Suppressor macrophage treated with lipopolysaccharide for 4 hours (primary cell): ENCODE measurements around the gene MAGI2.

Source experiments
- DNase-seq: peaks from one replicate; pipeline ENCODE4 v3.0.0-alpha.2; 2020

Gene MAGI2

DNA sequence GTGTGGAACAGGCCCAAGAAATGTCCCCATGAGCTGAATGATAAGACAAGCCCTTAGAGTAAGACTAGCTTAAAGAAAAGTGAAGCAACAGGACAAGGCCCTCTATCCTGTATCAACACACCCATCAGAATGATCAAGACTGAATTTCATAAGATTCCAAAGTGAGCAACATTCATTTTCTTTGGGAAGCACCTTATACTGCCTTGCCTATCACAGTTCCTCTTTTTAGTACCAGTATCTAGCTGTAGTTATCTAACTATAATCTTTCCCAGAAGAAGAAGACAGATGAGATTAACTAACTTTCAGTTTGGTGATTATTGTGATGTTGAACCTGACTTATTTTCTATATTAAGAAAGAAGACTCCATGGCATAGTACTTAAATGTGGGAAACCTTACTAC, 1263.7 kb downstream of the MAGI2 start:
- no peak for DNase-seq

DNA sequence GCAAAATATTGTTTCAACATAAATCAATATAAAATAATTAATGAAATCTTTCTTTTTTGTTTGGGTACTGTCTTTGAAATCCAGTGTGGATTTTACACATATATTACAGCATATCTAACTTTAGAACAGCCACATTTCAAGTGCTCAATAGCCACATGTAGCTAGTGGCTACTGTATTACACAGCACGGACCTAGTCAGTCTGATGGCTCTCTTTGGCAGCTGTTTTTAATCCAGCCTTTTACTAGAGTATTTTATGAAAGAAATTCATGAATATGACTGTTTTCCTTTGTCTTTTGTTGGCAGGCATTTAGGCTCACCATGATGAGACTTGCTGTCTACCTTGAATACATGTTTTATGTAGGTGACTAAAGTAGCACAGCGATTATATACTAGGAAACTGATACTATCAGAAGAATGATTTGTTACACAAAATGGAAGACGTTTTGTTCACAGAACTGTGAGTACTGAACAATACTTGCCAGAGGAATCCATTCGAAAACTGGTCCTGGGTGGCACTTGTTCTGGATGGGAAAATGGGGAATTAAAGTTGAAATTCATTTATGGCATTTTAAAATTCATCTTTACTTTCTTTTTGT, 1268.2 kb downstream of the MAGI2 start:
- DNase-seq: no peak

DNA sequence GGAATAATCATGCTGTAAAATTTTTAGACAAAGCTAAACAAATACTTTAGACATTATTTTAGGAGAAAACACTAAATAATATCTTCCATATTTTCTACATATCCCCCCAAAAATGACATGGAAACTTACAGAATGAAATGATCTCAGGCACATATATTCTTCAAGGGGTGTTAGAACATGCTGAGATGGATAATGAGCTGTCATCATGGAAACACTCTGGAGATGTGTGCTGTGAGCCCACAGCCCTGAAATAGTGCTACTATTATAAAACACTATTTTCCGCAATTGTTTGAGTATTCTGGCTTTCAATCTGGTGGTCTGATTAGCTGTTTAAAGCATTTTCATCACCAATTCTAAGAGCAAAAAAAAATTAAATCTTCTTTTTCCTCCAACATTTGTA, 1269.2 kb downstream of the MAGI2 start:
- no peak for DNase-seq

DNA sequence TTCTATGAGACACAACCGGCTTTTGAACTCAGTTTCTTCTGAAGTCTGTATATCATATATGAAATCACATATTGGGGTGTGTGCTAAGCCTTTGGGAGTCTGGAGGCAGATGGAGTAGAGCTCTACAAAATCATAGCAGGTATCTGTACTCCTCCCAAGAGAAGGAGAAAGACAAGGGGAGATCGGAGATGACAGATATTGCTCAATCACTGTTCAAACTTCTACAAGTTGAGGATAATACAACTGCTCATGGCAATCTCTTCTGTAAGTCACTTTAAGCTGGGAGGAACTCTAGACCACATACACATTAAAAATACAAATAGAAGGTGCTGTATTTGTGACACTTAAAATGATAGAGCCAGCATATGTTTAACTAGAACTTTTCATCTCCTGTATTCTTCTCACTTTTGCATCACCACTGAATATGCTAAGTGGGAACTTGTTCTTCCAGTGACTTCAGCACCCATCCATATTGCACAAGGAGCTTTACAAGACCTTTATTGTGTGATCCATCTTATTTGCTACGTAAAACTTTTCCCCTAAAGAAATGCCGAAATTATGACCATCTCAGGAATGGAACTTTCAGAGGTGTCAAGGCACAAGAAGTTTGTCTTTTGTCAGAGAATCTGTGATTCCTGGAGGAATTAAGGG, 1273.5 kb downstream of the MAGI2 start:
- DNase-seq: no peak

DNA sequence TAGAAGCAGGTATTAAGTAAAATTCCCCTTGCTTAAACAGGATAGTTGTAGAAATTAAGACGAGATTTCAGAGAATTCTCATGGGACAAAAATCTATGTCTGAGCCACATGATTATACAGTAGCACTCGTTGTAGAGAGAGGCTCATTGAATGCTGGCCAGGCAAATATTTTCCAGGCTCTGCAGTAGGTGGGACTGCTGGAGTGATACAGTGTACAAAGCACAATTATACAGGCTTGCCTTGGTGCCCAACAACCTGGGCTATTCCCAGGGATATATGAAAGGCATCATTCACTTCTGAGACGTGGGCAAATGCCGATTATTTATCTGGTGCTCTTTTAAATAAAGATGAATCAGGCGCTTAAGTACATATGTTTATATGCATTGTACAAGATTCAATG, 1274.3 kb downstream of the MAGI2 start:
- no peak for DNase-seq

DNA sequence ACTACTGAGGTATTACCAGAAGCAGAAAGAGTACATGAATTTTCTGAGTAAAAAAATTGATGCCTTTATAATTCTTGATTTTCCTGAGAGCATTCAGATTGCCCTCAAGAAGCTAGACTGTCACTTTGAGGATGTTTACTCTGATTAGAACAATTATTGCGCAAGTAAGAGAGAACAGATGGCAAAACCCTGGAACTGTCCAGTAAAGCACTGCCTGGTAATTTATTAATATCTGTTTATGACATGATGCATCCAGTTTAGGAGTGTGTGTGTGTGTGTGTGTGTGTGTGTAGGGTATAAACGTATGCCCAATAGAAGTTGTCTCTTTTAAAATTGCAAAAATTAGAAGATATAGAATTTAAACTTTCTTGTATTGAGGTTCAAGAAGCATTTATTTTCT, 1275.1 kb downstream of the MAGI2 start:
- DNase-seq: no peak

DNA sequence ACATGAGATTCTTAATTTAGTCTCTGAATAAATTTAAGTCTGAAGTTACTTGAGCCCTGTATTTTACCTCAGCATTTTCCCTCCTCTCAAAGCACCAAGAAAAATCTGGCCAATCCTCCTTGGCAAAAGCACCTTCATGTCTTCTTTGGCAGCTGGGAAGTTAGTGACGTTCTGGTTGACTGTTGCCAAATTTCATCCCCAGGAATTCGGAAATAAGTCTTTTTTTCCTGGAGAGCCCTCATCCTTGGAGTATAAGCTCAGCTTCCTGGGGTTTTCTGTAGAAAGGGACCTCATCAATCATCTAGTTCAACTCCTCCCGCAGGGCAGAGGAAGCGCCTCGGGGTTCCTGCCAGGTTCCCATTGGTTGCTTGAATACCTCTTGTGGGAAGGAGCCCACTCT, 1277.3 kb downstream of the MAGI2 start:
- DNase-seq: no peak

DNA sequence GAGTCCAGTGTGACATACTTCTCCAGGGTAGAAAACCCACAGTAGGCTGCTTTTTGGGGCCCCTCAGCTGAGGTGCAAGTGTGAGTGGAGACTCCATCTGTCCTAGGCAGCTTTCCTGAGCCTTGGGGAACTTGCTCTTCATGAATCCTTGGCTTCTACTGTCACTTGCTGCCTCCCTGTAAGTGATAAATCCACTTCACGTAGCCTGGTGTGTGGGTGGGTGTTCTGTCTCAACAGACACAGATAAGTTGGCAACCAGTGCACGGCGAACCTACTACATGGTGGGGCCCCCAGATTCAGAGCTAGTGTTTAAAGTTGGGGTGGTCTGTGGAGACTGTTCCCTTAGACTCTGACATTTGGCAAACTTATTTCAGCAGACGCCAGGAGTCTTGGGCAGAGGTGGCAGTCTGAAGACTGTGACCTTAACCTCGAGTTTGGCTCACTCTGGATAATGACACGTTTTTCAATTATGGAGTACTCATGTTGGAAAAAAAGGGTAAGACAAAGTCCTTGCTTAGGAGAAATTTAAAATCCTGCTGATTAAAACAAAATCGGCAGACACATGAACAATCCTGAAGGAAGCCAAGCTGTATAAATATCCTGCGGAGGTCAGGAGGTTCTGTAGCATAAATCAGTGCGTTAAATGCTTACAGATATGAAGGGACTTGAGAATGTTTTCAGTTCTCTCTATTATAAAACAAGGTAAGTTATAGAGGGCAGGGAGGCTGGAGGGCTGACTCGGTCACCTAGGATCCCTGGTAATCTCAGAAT, 1278.0 kb downstream of the MAGI2 start:
- no peak for DNase-seq

DNA sequence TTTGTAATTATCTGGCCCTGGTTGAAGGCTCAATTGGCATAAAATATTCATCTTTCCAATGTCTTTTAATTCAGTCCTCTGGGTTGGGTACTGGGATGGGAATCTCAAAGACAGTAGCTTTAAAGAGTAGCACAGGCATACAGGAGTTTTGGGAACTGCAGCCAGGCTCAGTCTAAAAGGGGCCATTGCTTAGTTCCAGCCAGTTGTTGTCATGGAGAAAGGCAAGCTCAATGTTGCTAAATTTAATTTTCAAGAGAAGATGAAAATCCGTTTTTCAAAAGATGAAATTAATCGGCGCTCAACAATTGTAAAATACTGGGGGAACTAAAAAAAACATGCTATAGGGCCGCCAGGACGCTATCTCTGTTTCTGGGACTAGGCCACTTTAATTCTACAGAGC, 1279.8 kb downstream of the MAGI2 start:
- no peak for DNase-seq

DNA sequence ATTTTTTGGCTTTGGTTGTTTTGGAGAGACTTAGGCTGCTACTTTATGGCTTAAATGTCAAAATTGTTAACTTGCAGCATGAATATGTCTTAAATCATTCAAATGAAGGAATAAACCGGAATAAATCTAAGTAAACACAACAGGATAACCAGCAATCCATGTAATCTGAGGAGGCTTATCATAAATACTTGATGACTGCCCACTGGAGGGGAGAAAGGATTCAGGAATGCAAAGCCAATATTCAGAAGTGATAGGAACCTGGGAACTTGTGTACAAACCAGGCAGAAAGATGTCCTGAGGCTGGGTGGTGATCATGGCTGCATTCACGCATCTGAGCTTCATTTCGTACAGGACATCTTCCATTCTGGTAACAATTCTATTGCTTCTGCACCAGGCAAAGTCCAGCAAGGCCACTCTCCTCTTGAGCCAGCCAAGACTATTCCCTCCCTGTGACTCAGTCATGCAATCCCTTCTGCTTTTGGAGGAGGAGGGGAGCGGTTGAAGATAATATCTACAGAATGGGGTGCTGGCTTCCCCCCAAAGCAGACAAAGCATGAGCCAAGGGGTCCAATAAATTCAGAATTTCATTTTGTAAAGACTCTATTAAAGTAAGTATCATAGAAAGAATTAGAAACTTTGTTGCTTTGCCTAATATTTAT, 1280.4 kb downstream of the MAGI2 start:
- no peak for DNase-seq

DNA sequence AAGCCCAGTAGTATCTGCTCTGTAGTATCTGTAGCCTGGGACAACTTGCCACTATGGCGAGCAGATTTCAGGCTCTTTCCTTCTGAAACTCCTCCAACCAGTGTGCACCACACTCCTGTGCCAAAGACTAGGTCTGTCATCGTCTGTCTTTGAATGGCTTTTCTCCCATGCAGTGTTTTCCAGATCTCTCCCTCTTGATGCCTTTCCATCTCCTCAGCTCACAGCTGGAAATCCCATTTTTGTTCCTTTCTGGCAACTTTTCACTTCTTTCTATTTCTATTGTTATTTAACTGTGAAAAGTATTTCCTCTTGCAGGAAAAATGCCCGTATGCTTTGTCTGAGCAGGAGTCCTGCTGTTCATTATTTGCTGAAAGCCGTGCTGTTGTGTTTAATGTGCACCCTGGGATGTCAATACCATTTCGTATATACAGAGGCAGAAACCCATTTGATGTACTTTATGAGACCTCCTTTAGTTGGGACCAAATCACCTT, 1281.2 kb downstream of the MAGI2 start:
- no peak for DNase-seq

DNA sequence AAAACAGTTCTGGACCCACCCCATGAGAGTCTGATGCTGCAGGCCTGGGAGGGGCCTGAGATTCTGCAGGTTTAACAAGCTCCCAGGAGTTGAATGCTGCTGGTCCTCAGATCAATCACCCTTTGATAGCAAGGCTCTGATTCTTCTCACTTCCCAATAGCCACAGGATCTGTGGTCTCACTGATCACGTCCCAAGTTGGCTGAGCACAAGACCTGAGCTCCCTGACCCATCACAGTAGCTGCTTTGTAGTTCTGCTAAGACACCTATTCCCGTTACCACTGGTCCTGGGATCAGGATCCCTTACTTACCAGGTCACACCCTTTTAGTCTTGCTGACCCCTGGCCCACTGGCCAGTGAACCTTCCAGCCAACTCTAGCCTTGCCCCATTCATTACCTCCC, 1282.1 kb downstream of the MAGI2 start:
- DNase-seq: no peak

DNA sequence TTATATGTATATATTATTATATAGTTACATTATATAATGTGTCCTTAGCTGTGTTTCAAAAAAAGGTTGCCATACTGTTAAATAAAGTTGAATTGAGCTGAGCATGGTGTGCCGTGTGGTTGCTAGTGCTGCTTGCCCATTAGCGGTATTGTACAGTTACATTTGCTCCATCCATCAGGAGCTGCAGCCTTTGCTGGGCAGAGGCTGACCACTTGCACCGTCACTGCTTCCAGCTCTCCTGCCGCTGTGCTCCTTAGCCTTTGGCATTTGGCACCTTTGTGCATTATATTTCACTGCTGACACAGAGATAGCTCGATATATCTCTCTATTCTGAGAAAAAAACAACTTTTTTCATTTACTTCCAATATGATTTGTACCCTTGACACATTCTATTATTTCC, 1282.7 kb downstream of the MAGI2 start:
- no peak for DNase-seq

DNA sequence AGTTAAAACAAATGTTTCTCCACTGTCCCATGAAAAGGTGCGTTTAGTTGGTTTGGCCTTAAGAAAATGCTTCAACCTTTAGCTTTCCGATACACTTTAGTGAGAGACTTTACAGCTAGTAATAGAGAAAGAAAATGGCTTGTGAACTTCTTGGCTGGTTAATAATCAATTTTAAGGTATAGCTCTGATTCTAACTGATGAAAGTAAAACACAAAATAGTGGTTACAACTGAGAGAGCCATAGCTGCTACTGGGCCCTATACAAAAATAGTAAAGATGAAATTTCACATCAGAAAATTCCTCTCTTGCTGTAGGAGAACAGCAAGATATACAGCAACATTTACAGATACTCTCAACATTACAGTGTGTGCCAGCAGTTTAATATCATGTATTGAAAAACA, 1283.5 kb downstream of the MAGI2 start:
- no peak for DNase-seq

DNA sequence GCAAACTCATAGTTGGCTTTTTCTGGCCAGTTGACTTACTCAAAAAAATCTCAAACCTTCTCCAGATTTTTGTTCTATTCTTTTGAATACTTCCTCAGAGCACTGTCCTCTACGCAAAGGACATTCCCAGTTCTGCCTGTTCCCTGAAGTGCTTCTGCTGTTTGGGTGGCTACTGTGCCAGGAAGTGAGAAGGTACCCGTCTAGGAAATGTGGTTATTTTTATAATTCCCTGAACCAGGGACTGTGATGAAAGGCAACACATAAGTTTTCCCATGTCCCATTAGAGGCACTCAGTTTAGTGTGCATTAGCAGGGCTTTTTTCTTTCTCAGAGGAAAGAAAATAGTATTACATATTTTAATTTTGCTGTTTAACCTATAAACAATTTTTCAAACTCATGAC, 1284.6 kb downstream of the MAGI2 start:
- no peak for DNase-seq

DNA sequence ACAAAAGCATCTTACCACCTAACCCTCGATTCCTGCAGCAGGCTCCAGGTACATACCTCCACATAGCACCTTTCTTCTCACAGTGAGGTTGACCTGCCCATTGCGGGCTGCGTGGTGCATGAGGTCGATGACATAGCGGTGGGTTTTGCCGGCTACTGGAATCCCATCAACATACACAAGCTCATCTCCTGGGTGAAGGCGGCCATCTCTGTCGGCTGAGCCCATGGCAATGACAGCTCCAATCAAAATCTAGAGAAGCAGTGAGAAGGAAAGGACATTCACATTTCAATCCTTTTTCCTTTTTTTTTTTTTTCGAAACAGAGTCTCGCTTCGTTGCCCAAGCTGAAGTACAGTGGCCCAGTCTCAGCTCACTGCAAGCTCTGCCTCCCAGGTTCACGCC, 1285.6 kb downstream of the MAGI2 start:
- DNase-seq: no peak

DNA sequence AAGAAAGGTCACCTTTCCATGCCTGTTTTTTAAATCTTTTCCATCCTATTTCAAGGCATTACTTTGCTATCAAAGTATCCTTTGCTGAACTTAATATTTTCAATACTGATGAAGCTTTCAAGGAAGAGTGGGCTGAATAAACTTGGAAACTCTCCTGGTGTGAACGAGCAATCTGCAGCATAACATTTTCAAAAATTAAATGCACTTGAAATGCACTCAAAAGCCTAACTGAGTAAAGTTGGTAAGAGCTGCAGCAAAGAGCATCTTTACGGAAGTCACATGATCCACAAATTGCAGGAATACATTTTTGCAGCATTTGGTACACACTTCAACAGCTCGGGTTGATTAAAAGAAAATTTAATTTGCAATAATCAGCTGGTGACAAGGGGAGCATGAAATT, 1287.6 kb downstream of the MAGI2 start:
- no peak for DNase-seq

DNA sequence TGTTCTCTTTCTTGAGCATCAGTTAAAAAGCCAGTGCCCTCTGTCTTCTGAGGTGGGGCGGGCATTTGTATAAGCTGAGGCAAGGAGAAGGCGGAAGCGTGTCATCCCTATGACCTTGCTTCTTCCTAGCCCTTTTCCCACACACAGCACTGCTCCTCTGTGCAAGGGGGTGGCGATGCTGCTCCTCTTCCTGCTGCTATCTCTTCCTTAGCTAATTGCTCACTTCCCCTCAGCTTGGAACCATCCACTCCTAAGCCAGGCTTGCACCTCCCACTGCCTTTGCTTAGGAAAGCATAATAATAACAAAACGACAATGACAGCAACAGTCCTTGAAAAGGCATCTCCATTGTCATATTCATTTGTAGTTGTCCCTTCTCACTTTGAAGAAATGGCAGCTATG, 1288.0 kb downstream of the MAGI2 start:
- no peak for DNase-seq

DNA sequence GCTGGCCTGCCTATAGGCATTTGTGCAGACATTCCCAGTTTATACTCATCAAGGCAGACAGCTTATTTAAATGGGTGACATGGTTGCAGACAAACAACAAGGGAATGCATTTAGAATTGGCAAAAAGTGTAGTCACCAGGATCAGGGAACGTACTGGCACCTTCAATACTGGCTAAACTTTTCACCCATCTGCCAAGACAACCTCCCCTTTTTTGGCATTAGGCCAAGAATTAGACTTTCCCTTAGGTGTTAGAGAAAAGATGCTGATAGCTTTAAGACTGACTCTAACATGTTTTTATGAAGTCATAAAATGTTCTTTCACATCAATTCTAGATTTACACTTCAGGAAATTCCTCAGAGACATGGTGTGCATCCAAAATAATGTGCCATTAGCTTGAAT, 1289.0 kb downstream of the MAGI2 start:
- no peak for DNase-seq

DNA sequence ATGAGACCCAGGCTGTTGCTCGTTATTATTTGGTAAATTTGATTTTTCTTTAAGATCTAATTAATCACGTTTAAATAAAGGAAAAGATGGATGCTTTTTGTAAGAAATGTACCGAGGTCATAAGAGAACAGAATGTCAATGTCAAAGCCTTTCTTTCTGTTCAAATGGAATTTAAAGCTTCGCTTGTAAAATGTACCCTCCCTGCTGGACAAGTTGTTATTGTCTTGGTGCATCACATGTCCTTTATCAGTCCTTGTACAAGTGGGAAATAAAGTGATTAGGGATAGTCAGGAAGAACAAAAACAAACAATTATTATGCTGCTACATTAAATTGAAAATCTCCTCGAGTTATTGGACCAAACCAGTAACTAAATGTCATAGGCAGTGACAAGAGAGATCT, 1291.7 kb downstream of the MAGI2 start:
- DNase-seq: no peak

DNA sequence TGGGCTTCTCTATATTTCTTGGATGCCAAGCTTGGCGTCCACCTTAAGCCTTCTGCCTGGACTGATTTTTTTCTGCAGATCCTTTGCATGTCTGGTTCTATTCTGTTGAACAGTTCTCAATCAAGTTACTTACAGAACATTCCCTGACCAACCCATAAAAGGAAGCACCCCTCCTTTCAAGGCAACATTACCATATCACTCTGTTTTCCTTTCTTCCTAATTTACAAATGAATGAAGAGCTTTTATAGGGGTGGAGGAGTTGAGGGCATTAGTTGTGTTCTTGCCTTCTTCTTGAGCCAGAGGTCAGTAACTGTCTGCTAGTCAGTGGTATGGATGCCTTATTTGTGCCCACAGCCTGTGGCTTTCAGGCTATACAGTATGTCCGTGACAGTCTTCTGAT, 1293.9 kb downstream of the MAGI2 start:
- no peak for DNase-seq

DNA sequence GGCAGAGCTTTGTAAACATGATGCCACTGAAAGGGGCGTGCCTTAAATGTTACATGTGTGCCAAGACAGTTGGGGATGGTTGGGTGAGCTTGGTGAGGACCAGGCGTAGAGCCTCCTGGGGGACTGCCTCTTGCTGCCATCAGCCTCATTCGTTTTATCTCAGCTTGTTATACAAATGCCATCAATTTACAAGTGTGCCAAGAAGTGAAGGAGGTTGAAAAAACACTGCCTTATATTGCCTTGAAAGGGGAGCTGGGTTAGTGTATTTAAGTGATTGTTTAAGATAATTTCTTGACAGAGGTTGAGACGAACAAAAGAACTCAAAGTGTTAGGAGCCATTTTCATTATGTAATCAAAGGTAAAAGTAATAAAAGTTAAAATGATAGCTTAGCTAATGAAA, 1300.2 kb downstream of the MAGI2 start:
- no peak for DNase-seq

DNA sequence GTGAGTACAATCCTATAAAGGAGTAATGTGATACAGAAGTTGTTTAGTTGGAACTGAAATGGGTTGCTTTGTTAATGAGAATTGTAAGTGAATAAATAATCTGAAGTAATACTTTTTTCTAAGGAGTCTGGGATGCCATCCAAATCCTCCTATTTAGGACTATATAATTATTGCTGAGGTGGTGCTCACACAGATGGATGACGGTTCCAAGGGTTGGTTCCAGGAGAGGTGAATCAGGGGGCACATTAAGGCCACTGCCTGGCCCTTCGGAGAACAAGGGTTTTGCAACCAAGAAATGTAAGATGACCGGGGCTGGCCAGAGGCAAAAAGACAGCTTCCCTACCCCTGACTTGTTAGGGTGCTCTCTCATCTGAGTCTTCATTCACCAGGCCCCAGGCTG, 1302.2 kb downstream of the MAGI2 start:
- no peak for DNase-seq

DNA sequence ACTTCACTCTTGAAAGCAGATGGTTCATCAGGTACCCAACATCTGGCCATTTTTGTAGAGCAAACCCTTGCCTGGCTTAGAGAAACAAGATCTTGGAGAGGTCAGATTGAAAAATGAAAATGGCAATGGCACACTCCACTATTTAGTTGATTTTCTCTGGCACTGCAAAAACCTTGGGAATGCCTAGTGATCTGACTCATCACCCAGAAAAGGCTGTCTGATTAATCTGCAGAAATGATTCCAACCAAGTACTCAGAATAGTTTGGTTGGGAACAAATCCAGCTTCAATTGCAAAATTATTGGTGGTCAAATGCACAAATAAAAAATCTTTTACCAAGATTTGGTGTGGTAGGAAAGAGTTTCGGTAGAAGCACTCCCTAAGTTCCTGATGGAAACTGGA, 1303.7 kb downstream of the MAGI2 start:
- no peak for DNase-seq
